Measurements from ENCODE around the gene OR1B1.
"Not testable (repeated sequence)": the region's sequence is repeated elsewhere in the genome, so short reads cannot be mapped to it uniquely, and the experiment has no call there.

Gene OR1B1

GRCh38 chr9:122642226-122642625 is 15.2 kb downstream of the OR1B1 start:
- Histone ChIP-seq H3K27me3 (0 out of 2 replicates have a peak, but pooled peaks cover 3% of the 10 kb centered on the region), H3K4me1 (no peaks in the 10 kb centered on the region), H3K4me3 (ENCODE audit: low read depth, low read length) (no peak overlapping the region), H3K36me3 (no peaks in the 10 kb centered on the region), H3K9me3 (no peaks in the 10 kb centered on the region)
- DNase-seq, result no peak
- TF ChIP-seq, protein P1, sequence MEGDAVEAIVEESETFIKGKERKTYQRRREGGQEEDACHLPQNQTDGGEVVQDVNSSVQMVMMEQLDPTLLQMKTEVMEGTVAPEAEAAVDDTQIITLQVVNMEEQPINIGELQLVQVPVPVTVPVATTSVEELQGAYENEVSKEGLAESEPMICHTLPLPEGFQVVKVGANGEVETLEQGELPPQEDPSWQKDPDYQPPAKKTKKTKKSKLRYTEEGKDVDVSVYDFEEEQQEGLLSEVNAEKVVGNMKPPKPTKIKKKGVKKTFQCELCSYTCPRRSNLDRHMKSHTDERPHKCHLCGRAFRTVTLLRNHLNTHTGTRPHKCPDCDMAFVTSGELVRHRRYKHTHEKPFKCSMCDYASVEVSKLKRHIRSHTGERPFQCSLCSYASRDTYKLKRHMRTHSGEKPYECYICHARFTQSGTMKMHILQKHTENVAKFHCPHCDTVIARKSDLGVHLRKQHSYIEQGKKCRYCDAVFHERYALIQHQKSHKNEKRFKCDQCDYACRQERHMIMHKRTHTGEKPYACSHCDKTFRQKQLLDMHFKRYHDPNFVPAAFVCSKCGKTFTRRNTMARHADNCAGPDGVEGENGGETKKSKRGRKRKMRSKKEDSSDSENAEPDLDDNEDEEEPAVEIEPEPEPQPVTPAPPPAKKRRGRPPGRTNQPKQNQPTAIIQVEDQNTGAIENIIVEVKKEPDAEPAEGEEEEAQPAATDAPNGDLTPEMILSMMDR (IDR thresholded peaks at IDR 0.05; ENCODE audit: low read depth, low read length), result no peak

- Histone ChIP-seq H3K9me3 (no peaks in the 10 kb centered on the region), H3K4me3 (ENCODE audit: low read depth, low read length) (no peak overlapping the region), H3K36me3 (no peaks in the 10 kb centered on the region), H3K4me1 (no peaks in the 10 kb centered on the region), H3K27me3 (peaks cover 8% of the 10 kb centered on the region)
- TF ChIP-seq, protein P1 (IDR thresholded peaks at IDR 0.05; ENCODE audit: low read depth, low read length), result no peak
- DNase-seq, result no peak
Observed at GRCh38 chr9:122619996-122620395, 37.4 kb downstream of the OR1B1 start.

DNA sequence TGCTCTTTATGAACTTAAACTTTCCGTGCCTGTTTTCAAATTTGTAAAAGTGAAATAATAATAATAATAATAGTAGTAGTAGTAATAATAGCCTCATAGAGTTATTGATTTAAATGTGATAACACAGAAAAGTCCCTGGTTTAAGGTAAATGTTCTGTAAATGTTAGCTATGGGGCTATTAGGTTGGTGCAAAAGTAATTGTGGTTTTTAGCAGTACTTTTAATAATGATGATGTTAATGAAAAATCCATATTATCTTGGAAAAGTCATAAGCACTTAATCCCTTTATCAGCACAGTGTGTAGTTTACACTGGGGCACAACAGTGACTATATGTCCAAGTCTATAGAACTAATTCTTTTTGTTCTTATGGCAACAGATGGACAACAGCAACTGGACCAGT is 43.1 kb downstream of the OR1B1 start, which contains the start of gene OR1Q1:
Gene OR1Q1, plus strand, starts transcription at position 377 of the 400 bp plus-strand sequence. Its CDS starts 0 bp downstream, at position 377.
- Histone ChIP-seq H3K4me3 (ENCODE audit: low read depth, low read length) (no peak within 1 kb of the TSS), H3K4me1 (no peaks in the 10 kb centered on the region), H3K9me3 (no peaks in the 10 kb centered on the region), H3K36me3 (no peaks in the 10 kb centered on the region), H3K27me3 (peaks cover 6% of the 10 kb centered on the region; the same call in 1 of the 2 replicates)
- DNase-seq, result no peak
- TF ChIP-seq, protein P1 (IDR thresholded peaks at IDR 0.05; ENCODE audit: low read depth, low read length), result no peak

DNA sequence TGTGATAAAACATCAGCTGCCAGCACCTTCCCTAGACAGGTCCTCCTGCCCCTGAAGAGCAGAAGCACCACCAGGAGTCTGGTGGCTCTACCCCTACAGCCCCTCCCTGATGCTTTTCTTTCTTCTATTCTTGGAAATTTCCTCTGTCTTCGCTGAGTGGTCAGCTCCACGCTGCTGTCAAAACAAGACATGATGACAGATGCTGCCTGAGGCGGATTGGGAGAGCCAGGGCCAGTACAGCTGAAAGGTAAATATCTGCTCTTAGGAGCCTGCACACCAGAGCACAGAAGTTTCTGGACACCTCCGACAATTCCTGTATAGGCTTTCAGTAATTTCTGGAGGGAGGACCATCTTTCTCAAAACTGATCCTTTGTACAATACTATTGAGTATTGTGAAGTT is 47.6 kb downstream of the OR1B1 start:
- H3K36me3 ChIP-seq, result no peaks in the 10 kb centered on the region

GRCh38 chr9:122606587-122606986 is 50.8 kb downstream of the OR1B1 start:
- H3K9me3 ChIP-seq, result no peaks in the 10 kb centered on the region
- no peaks in the 10 kb centered on the region for H3K4me1 ChIP-seq
- no peak overlapping the region for H3K4me3 ChIP-seq (ENCODE audit: low read depth, low read length)
- DNase-seq, result no peak
- H3K36me3 ChIP-seq, result no peaks in the 10 kb centered on the region
- TF ChIP-seq, protein P1 (IDR thresholded peaks at IDR 0.05; ENCODE audit: low read depth, low read length), result no peak
- peaks cover 8% of the 10 kb centered on the region; the same call in 1 of the 2 replicates for H3K27me3 ChIP-seq

More for the DNA sequence above, 47.6 kb downstream of the OR1B1 start:
- no peak for DNase-seq
- no peak overlapping the region for H3K4me3 ChIP-seq (ENCODE audit: low read depth, low read length)
- H3K9me3 ChIP-seq, result no peaks in the 10 kb centered on the region
- TF ChIP-seq, protein P1 (IDR thresholded peaks at IDR 0.05; ENCODE audit: low read depth, low read length), result no peak
- no peaks in the 10 kb centered on the region for H3K4me1 ChIP-seq
- peaks cover 6% of the 10 kb centered on the region; the same call in 1 of the 2 replicates for H3K27me3 ChIP-seq

DNA sequence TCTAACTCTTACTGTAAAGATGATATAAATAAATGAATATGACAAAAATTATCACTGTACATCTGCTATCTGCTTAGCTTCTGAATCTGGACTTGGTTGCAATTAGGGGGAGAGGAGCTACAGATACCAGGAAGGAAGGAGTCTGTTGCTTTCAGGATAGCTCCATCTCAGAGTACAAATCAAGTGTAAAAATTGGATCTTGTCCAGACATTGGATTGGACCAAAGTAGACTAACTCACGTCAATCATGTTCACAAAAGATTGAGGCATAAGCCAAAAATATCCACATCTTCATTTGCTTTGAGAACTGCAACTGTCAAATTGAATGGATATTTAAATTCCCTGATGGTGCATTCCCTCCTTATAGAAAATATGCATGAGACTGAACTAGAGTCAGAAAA is 51.7 kb downstream of the OR1B1 start:
- Histone ChIP-seq H3K4me1 (no peaks in the 10 kb centered on the region), H3K9me3 (no peaks in the 10 kb centered on the region), H3K36me3 (no peaks in the 10 kb centered on the region), H3K4me3 (ENCODE audit: low read depth, low read length) (no peak overlapping the region), H3K27me3 (peaks cover 6% of the 10 kb centered on the region; the same call in 1 of the 2 replicates)
- no peak for DNase-seq
- TF ChIP-seq, protein P1 (IDR thresholded peaks at IDR 0.05; ENCODE audit: low read depth, low read length), result no peak

DNA sequence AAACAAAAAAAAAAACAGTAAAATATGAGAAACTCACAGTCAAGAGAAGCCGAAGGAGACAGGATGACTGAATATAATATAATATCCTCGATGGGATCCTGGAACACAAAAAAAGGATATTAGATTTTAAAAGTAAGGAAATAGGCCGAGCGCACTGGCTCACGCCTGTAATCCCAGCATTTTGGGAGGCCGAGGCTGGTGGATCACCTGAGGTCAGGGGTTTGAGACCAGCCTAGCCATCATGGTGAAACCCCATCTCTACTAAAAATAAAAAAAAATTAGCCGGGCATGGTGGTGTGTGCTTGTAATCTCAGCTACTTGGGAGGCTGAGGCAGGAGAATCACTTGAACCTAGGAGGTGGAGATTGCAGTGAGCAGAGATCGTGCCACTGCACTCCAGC is 74.1 kb downstream of the OR1B1 start, which contains the start of gene OR1L8:
Gene OR1L8, minus strand, starts transcription at position 101 of the 400 bp plus-strand sequence. CDS start 14,907 bp downstream, outside the sequence.
- H3K27me3 ChIP-seq, H3K4me1 ChIP-seq, DNase-seq: not testable (repeated sequence)

More for the DNA sequence above, 74.1 kb downstream of the OR1B1 start, which contains the start of gene OR1L8:
- H3K9me3 ChIP-seq; H3K36me3 ChIP-seq; H3K4me3 ChIP-seq (ENCODE audit: low read depth, low read length): not testable (repeated sequence)
